Epithelial cell of proximal tubule (primary cell): ENCODE measurements around the gene TCEA2. TPM values are rescaled to one million over a fixed set of nuclear protein-coding genes. Genes with fewer than 3 reads are reported as not detected.

Source experiments
- DNase-seq: peaks from one replicate; pipeline ENCODE4 v3.0.0-alpha.2; 2011; ENCODE audit warnings: low read depth
- H3K4me3 ChIP-seq: 2 replicates; pipeline ENCODE4 v1.5.1; 2011; ENCODE audit warnings: low read depth, mild to moderate bottlenecking, low read length
- total RNA-seq: library from RNA; depleted of rRNA; stranded (reverse); fragments of >200 nt; gene quantifications from 2 replicates; pipeline ENCODE4 v1.2.3, GENCODE V29; 2015
- TF ChIP-seq, protein P1 (sequence below): conservative IDR thresholded peaks from 2 replicates; pipeline ENCODE4 v1.5.1; 2012; ENCODE audit warnings: low read depth, mild to moderate bottlenecking, low read length

TCEA2 gene
- total RNA-seq, 1 donor from 2014 or later = 14.6 TPM

DNA sequence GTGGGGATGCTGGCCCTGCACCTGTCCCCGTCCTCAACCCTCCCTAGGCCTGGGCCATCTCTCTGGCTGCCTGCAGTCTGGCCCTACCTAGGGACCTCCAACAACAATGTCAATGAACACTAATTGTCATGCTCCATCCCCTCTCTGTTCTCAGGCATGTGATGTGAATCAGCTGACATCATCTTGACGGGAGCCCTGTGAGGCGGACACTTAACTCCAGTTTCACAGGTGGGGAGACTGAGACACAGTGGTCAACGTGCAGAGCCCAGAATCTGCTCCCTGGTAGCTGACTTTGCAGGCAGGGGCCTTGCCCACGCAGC is 762 bp upstream of the TCEA2 start:
- TF ChIP-seq, protein P1, sequence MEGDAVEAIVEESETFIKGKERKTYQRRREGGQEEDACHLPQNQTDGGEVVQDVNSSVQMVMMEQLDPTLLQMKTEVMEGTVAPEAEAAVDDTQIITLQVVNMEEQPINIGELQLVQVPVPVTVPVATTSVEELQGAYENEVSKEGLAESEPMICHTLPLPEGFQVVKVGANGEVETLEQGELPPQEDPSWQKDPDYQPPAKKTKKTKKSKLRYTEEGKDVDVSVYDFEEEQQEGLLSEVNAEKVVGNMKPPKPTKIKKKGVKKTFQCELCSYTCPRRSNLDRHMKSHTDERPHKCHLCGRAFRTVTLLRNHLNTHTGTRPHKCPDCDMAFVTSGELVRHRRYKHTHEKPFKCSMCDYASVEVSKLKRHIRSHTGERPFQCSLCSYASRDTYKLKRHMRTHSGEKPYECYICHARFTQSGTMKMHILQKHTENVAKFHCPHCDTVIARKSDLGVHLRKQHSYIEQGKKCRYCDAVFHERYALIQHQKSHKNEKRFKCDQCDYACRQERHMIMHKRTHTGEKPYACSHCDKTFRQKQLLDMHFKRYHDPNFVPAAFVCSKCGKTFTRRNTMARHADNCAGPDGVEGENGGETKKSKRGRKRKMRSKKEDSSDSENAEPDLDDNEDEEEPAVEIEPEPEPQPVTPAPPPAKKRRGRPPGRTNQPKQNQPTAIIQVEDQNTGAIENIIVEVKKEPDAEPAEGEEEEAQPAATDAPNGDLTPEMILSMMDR = no peak
- H3K4me3 ChIP-seq = peak overlapping the region; percentile 86
- DNase-seq = no peak

DNA sequence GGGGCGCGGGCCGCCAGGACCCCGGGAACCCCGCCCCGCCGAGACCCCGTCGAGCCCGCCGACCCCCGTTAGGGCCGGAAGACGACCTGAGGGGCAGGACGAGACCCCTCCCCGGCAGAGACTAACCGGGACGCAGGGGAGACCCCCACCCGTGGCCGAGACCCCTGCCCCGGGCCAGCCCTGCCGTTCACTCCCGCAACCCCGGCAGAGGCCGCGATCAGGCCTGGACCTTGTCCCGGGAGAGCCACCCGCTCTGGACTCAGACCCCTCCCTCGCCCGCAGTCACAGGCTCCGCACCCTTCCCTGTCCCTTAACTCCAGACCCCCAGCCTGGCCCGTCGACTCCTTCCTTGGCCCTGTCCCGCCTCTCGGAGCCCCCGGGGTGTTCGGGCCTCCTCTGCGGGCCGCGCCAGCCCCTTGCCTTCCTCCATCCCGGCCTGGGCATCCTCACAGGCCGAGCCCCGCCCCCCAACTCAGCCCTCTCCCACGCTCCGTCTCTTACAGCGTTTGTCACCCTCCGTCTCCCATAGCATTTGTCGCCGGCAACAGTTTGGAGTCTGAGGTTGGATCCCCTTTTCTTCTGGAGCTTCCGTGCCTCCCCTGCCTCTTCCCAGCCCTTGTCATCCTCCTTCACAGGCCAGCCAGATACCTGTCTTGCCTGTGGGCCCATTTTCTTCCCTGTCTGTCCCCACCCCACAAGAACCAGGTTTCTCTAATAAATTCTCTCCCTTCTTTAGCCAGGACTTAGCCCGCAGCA is 569 bp downstream of the TCEA2 start:
- TF ChIP-seq, protein P1 = no peak
- DNase-seq = no peak

GRCh38 chr20:64064145-64064698 is 1.2 kb downstream of the TCEA2 start:
- peak overlapping the region; percentile 86 for H3K4me3 ChIP-seq
- DNase-seq = no peak
- TF ChIP-seq, protein P1 = no peak

More for the DNA sequence above, 569 bp downstream of the TCEA2 start:
- peak overlapping the region; percentile 86 for H3K4me3 ChIP-seq

DNA sequence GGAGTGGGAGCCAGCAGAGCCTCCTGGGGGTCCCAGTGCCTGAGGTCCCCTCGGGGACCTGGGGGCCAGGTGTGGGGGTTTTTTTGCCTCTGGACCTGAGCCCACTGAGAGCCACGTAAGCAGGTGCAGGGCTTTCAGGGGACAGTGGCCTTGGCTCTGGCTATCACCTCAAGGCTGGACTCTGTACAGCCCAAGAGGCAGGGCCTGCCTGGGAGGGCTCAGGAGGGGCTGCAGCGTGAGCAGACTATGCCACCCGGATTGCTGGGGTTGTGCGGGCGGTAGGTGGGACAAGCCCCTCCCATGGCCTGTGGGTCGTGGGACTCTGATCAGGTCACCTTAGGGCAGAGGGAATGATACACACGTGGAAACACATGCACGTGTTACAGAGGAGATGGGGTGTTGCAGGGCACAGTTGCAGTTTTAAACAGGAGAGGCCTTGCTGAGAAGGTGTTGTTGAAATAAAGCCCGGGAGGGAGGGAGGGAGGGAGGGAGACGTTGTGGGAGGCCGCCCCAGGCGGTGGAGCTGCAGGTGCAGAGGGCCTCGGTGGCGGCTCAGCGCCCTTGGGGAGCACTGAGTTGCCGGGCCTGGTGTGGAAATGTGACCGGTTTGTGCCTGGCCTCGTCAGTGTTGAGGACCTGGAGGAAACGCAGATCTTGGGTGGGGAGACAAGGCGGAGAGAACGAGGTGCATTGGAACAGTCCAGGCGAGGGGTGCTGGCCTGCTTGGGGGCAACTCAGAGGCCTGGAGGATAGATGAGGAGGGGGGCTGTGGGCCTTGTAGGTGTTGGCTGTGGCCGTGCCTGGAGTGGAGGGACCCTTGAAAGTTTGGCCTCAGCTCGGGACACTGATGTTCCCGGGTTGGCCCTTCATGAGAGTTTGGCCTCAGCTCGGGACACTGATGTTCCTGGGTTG is 2.3 kb downstream of the TCEA2 start:
- H3K4me3 ChIP-seq = no peak overlapping the region
- DNase-seq = no peak
- TF ChIP-seq, protein P1 = no peak

GRCh38 chr20:64065974-64066343 is 3.0 kb downstream of the TCEA2 start:
- no peak overlapping the region for H3K4me3 ChIP-seq
- peak; percentile 49 for DNase-seq
- TF ChIP-seq, protein P1 = no peak

GRCh38 chr20:64067005-64067632 is 4.1 kb downstream of the TCEA2 start:
- TF ChIP-seq, protein P1 = no peak
- no peak overlapping the region for H3K4me3 ChIP-seq
- no peak for DNase-seq
